NCI-H82 treated with DMSO at 0.1 percent for 48 hours (cell line): Measurements from ENCODE around the gene FKTN.

ENCODE experiments used
- DNase-seq: peaks from one replicate; lab custom pipeline; 2025; ENCODE audit not compliant: unreplicated experiment; lab: John Stamatoyannopoulos, UW

The FKTN gene

DNA sequence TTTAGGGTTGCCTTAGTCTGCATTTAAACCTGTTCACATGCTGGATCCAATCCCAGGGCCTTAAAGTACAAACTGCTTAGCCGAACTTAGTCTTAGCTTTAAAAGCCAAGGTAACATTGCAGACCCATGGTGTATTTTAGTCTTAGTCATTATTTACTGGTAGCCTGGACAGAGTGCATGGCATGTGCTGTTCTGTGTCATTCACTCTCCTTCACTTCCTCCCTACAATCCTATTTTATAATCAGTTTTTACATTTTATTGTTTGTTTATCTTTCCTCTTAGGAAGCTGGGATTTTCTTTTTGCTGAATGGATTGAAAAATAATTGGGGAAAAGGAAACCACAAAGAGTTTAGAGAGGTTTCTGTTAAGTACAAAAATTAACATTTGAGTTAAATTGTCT lies 74.9 kb downstream of the FKTN start:
- peak; percentile 37 for DNase-seq

- peak; percentile 96 for DNase-seq
Measured at GRCh38 chr9:105633411-105633810, 75.5 kb downstream of the FKTN start.

DNA sequence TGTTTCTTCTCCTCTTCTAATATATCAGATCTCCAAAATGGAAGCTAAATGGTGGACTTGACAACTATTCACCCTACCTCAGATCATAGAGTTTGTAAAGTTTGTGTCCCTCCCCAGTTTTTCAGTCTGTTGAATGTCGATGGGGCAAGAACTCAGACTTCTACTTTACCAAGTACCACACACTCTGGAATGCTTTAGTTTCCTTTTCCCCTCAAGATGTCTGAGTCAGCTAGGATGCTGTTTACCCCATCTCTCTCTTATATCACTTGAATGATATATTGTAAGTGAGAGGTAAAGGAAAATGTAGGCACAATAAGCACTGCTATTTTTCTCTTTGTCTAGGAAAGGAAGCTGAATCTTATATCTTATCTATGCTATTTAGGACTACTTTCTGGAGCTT lies 78.4 kb downstream of the FKTN start:
- DNase-seq, result no peak

DNA sequence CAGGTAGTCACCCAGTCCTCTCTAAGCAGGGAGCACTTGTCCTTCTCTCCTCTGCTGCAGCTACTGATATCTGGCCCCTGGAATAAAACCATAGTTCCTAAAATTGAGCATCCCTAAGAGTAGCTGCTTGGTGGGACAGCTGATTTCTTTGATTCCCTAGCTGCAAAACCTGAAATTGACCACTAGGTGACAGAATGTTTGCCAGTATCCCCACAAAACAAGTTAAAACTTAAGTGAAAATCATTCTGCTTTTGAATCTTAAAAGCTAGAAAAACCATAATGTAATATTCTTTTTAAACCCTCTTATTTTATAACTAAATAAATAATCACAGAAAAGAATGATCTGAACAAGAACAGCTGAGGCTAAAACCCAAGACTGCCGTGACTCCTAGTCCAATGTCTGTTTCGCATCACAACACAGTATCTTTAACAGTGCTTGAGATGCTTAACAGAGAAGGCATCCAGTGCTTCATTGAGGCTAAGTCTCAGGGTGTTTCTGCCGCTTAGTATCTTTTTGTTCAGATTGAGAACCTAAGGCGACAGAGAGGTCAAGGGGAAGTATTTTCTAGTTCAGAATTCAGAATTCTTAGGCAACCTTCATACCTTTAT lies 80.0 kb downstream of the FKTN start:
- no peak for DNase-seq

DNA sequence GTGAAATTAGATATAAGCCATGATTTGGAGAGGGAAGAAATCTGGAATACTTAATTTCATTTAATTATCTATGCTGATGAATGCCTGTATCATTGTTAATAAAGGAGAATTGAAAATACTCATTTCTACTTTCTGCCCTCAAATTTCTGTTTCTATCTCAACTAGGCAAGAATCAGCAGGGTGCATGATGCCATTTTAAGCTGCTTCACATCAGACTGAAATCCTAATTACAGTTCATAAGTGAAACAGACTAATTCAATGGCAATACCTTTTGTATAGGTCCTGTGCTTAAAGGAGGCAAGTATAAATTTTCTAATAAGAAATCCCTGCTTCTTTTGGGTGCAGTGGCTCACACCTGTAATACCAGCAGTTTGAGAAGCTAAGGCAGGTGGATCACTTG lies 82.0 kb downstream of the FKTN start:
- DNase-seq, result no peak

DNA sequence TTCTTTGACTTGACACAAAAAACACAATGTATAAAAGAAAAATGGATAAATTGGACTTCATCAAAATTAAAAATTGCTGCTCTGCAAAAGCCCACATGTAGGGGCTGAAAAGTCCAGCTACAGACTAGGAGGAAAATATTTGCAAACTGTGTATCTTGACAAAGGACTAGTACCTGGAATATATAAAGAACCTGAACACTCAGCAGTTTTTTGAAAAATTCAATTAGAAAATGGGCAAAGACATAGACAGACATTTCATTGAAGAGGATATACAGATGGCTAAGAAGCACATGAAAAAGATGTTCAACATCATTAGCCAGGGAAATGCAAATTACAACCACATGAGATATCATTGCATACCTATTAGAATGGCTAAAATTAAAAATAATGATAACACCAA lies 85.9 kb downstream of the FKTN start:
- DNase-seq, result no peak

DNA sequence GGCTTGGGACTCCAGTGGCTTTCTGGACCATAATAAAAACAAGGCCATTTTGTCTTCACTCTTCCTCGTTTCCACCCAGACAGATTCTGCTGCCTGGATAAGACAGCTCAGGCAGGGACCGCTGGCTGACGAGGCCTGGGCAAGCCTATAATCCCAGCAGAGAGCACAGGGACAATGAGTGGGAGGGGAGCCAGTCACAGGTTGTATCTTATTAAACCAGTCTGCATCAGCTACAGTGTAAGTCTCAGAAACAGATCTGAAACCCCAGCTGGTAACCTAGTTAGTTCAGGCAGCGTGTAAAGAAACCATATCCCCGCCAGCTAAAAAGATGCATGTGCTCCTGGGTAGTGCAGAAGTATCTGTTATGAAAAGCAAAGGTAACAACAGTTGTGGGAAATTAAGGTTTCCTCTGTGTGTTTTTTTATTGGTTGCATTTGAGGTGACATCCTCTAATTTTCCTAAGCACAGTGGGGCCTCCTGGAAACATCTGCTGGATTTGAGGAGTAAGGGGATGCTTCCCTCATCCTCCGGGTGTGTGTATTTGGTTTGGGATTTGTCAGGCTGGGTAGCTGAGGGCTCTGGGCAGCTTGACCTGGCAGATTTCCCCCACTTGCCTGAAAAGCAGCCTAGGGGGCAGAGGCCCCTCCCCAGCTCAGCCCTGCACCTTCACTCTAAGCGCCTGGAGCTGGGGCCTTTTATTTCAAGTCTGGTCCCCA lies 89.1 kb downstream of the FKTN start:
- peak; percentile 95 for DNase-seq

DNA sequence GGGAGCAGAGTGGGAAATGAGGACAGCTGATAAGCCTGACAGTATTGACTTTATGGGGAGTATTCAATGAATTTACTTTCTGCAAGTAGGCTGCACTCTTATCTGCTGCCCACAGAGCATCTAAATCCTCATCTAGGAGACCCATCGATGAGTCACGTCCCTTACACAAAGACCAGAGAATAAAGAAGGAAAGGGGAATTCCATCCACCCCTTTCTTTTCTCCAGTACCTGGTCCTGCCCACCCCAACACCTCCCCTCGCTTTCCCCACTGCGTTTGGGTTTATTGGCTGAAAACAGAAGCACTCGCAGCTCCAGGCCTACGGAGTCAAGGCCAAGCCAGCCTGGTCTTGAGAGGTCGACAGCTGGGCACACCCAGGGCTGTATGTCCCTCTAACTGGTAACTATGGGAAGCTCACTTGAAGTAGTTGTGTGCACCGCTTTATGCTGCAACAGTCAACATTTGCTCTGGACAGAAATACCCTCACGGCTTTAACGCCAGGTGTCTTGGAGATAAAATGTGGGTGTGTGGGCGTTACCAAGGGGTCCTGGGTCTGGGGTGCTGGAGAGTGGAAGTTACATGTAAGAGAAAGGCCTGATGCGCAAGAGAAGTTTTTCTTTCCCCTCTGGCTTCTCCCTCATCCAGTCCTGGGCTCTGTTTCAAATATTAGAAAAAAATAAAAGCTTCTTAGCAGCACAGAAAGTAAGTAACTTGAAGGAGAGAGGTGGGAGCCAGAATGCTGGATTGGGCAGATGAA lies 89.8 kb downstream of the FKTN start:
- DNase-seq, result no peak

- peak; percentile 95 for DNase-seq
Measured at GRCh38 chr9:105651806-105652205, 93.9 kb downstream of the FKTN start.

GRCh38 chr9:105656131-105656921 lies 98.4 kb downstream of the FKTN start:
- DNase-seq, result no peak

DNA sequence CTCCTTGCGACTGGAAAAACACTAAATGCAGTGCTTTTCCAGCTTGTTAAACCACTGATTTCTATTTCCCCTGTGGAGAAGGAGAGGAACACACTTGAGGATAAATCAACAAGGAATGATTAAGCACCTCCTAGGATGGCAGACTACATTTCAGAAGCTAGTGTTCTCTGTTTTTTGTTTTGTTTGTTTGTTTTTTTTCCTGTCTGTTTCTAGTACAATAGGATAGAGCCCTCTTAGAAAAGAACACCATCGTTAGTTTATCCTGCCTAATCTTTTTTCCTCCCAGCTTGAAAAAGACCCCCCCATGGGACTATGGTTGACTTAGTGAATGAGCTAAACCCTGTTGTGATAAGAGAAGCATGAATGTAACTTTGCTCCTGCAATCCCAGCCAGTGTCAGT lies 100.4 kb downstream of the FKTN start:
- DNase-seq, result no peak

DNA sequence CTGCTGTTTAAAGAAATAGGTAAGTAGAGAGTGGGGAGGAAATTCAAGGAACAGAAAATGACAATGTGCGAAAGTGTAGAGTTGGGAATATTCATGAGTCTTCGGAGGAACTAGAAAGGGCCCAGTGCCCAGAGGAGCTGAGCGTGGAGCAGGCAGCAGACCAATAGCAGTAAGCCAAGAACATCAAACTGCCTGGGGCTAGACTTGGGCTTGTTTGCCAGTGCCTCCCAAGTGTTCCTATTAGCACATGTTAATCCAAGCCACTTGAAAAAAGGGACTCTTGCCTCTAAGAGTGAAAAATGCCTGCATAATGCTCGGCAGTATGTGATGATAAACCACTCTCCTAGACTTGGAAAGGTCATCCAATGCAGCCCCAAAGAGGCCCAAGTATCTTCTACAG lies 103.1 kb downstream of the FKTN start:
- DNase-seq, result no peak

- no peak for DNase-seq
Measured at GRCh38 chr9:105662184-105663104, 104.5 kb downstream of the FKTN start, which contains the start of gene TAL2. TSS of gene TAL2 (plus strand) at chr9:105662457. CDS start at chr9:105662497, 40 bp downstream.

GRCh38 chr9:105663914-105664313 lies 106.0 kb downstream of the FKTN start:
- no peak for DNase-seq

GRCh38 chr9:105667867-105668266 lies 109.9 kb downstream of the FKTN start:
- DNase-seq, result no peak

GRCh38 chr9:105670315-105670714 lies 112.4 kb downstream of the FKTN start:
- no peak for DNase-seq

GRCh38 chr9:105670775-105671174 lies 112.8 kb downstream of the FKTN start:
- DNase-seq, result no peak

- DNase-seq, result no peak
Measured at GRCh38 chr9:105672711-105673234, 114.8 kb downstream of the FKTN start.

- DNase-seq, result no peak
Measured at GRCh38 chr9:105673850-105674387, 116.0 kb downstream of the FKTN start.
